Spleen (tissue), 11 donors: ENCODE measurements around the gene LPAR3. TPM values are rescaled to one million over a fixed set of nuclear protein-coding genes. Genes with fewer than 3 reads are reported as not detected.

Experiments
- DNase-seq: peaks from one replicate; pipeline ENCODE4 v3.0.0-alpha.2; 2020
- H3K27ac ChIP-seq, 8 donors: fragments of 200-600 bp; sonication (generic) in 7 of 8; 1 replicate in 4 of 8; 2 replicates in 4 of 8; pipeline versions ENCODE4 v1.5.0 to v1.8.0; 2016 to 2021; ENCODE audit warnings: inconsistent platforms in 4 of 8, mild to moderate bottlenecking in 4 of 8, moderate library complexity in 1 of 8
- H3K27me3 ChIP-seq, 7 donors: fragments of 200-600 bp; sonication (generic) in 6 of 7; replicated peaks in 1 of 7; 1 replicate in 4 of 7; 2 replicates in 3 of 7; pipeline versions ENCODE4 v1.5.0 to v1.8.0; 2016 to 2021; ENCODE audit warnings: inconsistent platforms in 3 of 7, mild to moderate bottlenecking in 1 of 7
- H3K36me3 ChIP-seq, 6 donors: fragments of 200-600 bp; sonication (generic) in 5 of 6; 1 replicate in 4 of 6; 2 replicates in 2 of 6; pipeline versions ENCODE4 v1.5.0 to v1.8.0; 2016 to 2021; ENCODE audit warnings: inconsistent platforms in 2 of 6
- H3K4me1 ChIP-seq, 6 donors: fragments of 200-600 bp; sonication (generic) in 5 of 6; 1 replicate in 3 of 6; 2 replicates in 3 of 6; pipeline versions ENCODE4 v1.5.0 to v1.8.0; 2016 to 2021; ENCODE audit warnings: inconsistent platforms in 3 of 6
- H3K4me3 ChIP-seq, 8 donors: fragments of 200-600 bp; sonication (generic) in 7 of 8; 1 replicate in 4 of 8; 2 replicates in 4 of 8; pipeline versions ENCODE4 v1.5.0 to v1.8.0; 2016 to 2021; ENCODE audit warnings: inconsistent platforms in 4 of 8, mild to moderate bottlenecking in 4 of 8, moderate library complexity in 2 of 8
- H3K9me3 ChIP-seq, 8 donors: fragments of 200-600 bp; sonication (generic) in 7 of 8; 1 replicate in 4 of 8; 2 replicates in 4 of 8; pipeline versions ENCODE4 v1.5.0 to v1.8.0; 2016 to 2021; ENCODE audit warnings: inconsistent platforms in 4 of 8
- POLR2A ChIP-seq, 3 donors: fragments of 450-650 bp; IDR thresholded peaks; one replicate each; pipeline ENCODE4 v1.5.1; 2017; ENCODE audit warnings: antibody characterized with exemption in 3 of 3, mild to moderate bottlenecking in 1 of 3
- POLR2AphosphoS5 ChIP-seq, 3 donors: sonication (generic); formaldehyde crosslinking; IDR thresholded peaks; one replicate each; pipeline ENCODE4 v1.5.1; 2017; ENCODE audit warnings: antibody characterized with exemption in 3 of 3
- WGBS, 5 donors: extraction: QIAGEN DNeasy Blood & Tissue Kit in 3 of 5; methylation state at CpG; one replicate each; pipeline versions ENCODE4 v1.1.5 to v1.1.7; 2013 to 2018; 5-methylcytosine and 5-hydroxymethylcytosine counted together
- intact Hi-C: fragments of 100-400 bp; cut with DNase I; formaldehyde crosslinking; loops from one replicate; pipeline ENCODE4 v1.15.0; 2023; ENCODE audit warnings: low total_unique reads
- polyA plus RNA-seq, 3 donors: library from polyadenylated mRNA; stranded (reverse); fragments of 200-250 nt; gene quantifications; one replicate each; pipeline ENCODE4 v1.2.1, GENCODE V29; 2013
- total RNA-seq, 7 donors: library from RNA; depleted of rRNA in 3 of 7; stranded (reverse); fragments of >200 nt in 3 of 7; fragmentation: NEBNext Ultra II Directional in 4 of 7; extraction: Animal tissue kit (Norgen Biotek cat#: 25700) in 4 of 7; gene quantifications; one replicate each; pipeline versions ENCODE4 v1.1.0 to v1.2.1, GENCODE V29; 2016 to 2021
- TF ChIP-seq, protein P1 (sequence below), 11 experiments: fragments of 200-600 bp in 7 of 11; fragments of 450-650 bp in 4 of 11; sonication (generic) in 4 of 11; IDR thresholded peaks in 8 of 11; conservative IDR thresholded peaks in 3 of 11; 1 replicate in 7 of 11; 2 replicates in 4 of 11; pipeline versions ENCODE4 v1.4.0 to v1.8.0; 2016 to 2021; ENCODE audit warnings: antibody characterized with exemption in 11 of 11, inconsistent platforms in 4 of 11, mild to moderate bottlenecking in 1 of 11
- donor health status: healthy with polysubstance abuse.
- donor health status: DM: no; HTN: no; CAD: no; lungs with moderate emphysema.
- donor health status: DM: no; HTN: no; CAD: no.
- donor health status: Bipolar disorder and iron deficiency.
- donor health status: healthy.
- donor health status: DM: no; HTN: no; CAD: no.
- donor health status: DM: yes; HTN: yes; CAD: no.

LPAR3 gene
- total and polyA plus RNA-seq, 10 donors = 0.03 to 0.85 (median 0.31) TPM

DNA sequence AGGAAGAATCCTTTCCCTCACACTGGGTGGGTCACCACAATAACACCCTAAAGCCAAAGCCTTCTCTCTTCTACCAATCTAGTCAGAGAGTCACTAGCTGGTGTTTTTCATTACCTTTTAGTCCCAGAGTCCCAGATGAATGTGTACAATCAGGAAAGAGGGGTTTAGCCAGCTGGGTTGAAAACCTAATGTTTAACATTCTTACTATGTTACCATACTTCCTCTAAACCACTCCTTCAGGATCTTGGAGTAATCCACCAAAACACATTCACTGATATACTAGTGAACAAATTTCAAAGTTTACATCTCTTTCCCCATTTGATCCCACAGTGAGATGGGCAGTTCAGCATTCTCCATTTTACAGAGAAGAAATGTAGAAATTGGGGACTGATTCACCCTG is 9.7 kb downstream of the LPAR3 start:
- Histone ChIP-seq H3K4me1 (no peaks in the 10 kb centered on the region), H3K4me3 (no peak overlapping the region), H3K9me3 (no peaks in the 10 kb centered on the region), H3K27me3 (peaks cover 0 to 4% (median 0%) of the 10 kb centered on the region in 7 donors), H3K36me3 (no peaks in the 10 kb centered on the region), H3K27ac (no peak overlapping the region)
- TF ChIP-seq, protein P1, sequence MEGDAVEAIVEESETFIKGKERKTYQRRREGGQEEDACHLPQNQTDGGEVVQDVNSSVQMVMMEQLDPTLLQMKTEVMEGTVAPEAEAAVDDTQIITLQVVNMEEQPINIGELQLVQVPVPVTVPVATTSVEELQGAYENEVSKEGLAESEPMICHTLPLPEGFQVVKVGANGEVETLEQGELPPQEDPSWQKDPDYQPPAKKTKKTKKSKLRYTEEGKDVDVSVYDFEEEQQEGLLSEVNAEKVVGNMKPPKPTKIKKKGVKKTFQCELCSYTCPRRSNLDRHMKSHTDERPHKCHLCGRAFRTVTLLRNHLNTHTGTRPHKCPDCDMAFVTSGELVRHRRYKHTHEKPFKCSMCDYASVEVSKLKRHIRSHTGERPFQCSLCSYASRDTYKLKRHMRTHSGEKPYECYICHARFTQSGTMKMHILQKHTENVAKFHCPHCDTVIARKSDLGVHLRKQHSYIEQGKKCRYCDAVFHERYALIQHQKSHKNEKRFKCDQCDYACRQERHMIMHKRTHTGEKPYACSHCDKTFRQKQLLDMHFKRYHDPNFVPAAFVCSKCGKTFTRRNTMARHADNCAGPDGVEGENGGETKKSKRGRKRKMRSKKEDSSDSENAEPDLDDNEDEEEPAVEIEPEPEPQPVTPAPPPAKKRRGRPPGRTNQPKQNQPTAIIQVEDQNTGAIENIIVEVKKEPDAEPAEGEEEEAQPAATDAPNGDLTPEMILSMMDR (IDR thresholded peaks at IDR 0.05 in 8 of 11, conservative IDR thresholded peaks at IDR 0.05 in 3 of 11) = no peak
- intact Hi-C loops = no loop called here
- DNase-seq = no peak

DNA sequence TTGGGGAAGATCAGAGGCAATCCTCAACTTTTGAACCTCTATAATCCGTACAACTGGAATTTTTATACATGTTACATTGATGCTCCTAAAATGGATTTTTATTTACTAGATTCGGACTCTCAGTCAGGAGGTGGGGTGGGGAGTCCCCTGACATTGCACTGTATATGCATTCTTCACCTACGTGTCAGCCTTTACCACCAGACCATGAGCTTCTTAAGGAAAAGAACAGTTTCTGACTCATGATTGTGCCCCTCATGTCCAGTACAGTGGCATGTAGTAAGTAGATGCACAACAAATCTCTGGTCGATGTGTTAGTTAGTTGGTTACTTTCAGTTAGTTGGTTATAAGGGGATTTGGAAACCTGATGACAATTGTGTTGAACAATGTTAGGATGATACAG is 15.4 kb downstream of the LPAR3 start:
- no peak overlapping the region for H3K4me3 ChIP-seq
- no peak for DNase-seq
- WGBS, 5 donors = 83 to 93% (median 86%) methylated on average over 4 of the region's 4 CpGs
- H3K9me3 ChIP-seq = no peaks in the 10 kb centered on the region
- TF ChIP-seq POLR2AphosphoS5 (IDR thresholded peaks at IDR 0.05) = no peak
- no peak for TF ChIP-seq POLR2A (IDR thresholded peaks at IDR 0.05)
- TF ChIP-seq, protein P1 (IDR thresholded peaks at IDR 0.05 in 8 of 11, conservative IDR thresholded peaks at IDR 0.05 in 3 of 11) = no peak
- no peaks in the 10 kb centered on the region for H3K4me1 ChIP-seq
- H3K27me3 ChIP-seq = peaks cover 0 to 22% (median 0%) of the 10 kb centered on the region in 7 donors
- no peak overlapping the region for H3K27ac ChIP-seq
- no peaks in the 10 kb centered on the region for H3K36me3 ChIP-seq
- intact Hi-C loops = no loop called here

DNA sequence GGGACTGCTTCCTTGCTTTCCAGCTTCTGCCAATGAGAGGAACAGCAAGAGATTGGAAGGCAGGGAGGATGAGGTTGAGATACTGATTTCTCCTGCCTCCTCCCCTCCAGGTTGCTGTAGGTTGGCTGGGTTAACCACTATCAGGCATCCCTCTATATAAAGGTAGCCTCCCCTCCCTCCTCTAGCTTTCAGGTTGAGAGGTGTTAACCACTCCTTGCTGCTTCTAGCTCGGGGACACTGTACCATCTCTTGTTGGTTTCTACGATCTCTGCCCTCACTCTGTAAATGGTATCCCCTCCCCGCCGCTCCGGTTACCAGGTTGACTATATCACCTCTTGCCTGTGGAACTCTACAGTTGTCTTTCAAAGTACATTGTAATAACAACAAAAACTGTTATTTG is 16.7 kb downstream of the LPAR3 start:
- TF ChIP-seq POLR2A (IDR thresholded peaks at IDR 0.05) (no peak), POLR2AphosphoS5 (IDR thresholded peaks at IDR 0.05) (no peak)
- TF ChIP-seq, protein P1 (IDR thresholded peaks at IDR 0.05 in 8 of 11, conservative IDR thresholded peaks at IDR 0.05 in 3 of 11) = no peak
- Histone ChIP-seq H3K9me3 (no peaks in the 10 kb centered on the region), H3K4me1 (no peaks in the 10 kb centered on the region), H3K27ac (no peak overlapping the region), H3K27me3 (peaks cover 0 to 24% (median 0%) of the 10 kb centered on the region in 7 donors), H3K36me3 (no peaks in the 10 kb centered on the region), H3K4me3 (no peak overlapping the region)
- DNase-seq = no peak
- intact Hi-C loops = no loop called here
- WGBS, 5 donors = 70 to 86% (median 78%) methylated on average over 5 of the region's 5 CpGs

DNA sequence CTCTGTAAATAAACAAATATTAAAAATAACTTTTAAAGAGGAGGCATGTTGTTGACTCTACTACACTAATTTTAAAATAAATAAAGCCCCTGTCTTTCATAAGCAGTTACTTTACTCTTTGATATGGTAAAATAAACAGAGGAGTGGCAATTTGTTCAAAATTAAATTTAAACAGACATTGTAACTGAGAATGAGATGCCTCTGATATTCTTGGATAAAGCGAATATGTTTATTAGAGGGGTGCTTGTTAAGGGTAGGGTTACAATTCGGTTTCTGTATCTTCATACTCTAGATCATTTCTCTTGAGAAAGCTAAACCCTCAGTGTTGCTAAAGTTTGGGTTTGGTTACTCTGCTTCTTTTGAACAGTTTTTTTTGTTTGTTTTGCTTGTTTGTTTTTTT is 19.6 kb downstream of the LPAR3 start:
- DNase-seq = no peak
- no peak overlapping the region for H3K27ac ChIP-seq
- H3K4me1 ChIP-seq = no peaks in the 10 kb centered on the region
- TF ChIP-seq, protein P1 (IDR thresholded peaks at IDR 0.05 in 8 of 11, conservative IDR thresholded peaks at IDR 0.05 in 3 of 11) = no peak
- TF ChIP-seq POLR2AphosphoS5 (IDR thresholded peaks at IDR 0.05) (no peak), POLR2A (IDR thresholded peaks at IDR 0.05) (no peak)
- 87 to 94% (median 92%) methylated on average over 2 of the region's 2 CpGs for WGBS, 5 donors
- H3K27me3 ChIP-seq = peaks cover 0 to 20% (median 0%) of the 10 kb centered on the region in 7 donors
- H3K36me3 ChIP-seq = no peaks in the 10 kb centered on the region
- no peak overlapping the region for H3K4me3 ChIP-seq
- no peaks in the 10 kb centered on the region for H3K9me3 ChIP-seq
- intact Hi-C loops = no loop called here
